ENCODE measurements around the gene PSMA6. TPM values are rescaled to one million over a fixed set of nuclear protein-coding genes. Genes with fewer than 3 reads are reported as not detected.

Gene PSMA6
- total and polyA plus RNA-seq, 2 of the 13 experiments (the other 11 are each of a cell fraction or from before 2014, with no cell fraction given): 525 to 1,109 TPM

GRCh38 chr14:35341751-35342488 is 49.7 kb downstream of the PSMA6 start (continued):
- TF ChIP-seq PRDM10 (CRISPR knock-in tag; IDR thresholded peaks at IDR 0.05; ENCODE audit: low read depth) (peak; percentile 72), MED8 (CRISPR knock-in tag; IDR thresholded peaks at IDR 0.05; ENCODE audit: insufficient replicate concordance) (no peak), ZNF577 (CRISPR knock-in tag; IDR thresholded peaks at IDR 0.05; ENCODE audit: borderline replicate concordance, low read depth) (no peak), ZC3H4 (CRISPR knock-in tag; IDR thresholded peaks at IDR 0.05; ENCODE audit: borderline replicate concordance) (peak; percentile 39; the same call in 1 of the 2 replicates), AGO1 (IDR thresholded peaks at IDR 0.05; ENCODE audit: low read depth, low read length, poor library complexity, severe bottlenecking) (peak; percentile 86), PHF20 (CRISPR knock-in tag; IDR thresholded peaks at IDR 0.05) (no peak), ZBTB26 (CRISPR knock-in tag; IDR thresholded peaks at IDR 0.05; ENCODE audit: borderline replicate concordance) (peak; percentile 70), CREM (IDR thresholded peaks at IDR 0.05) (no peak), CREM (CRISPR knock-in tag; IDR thresholded peaks at IDR 0.05) (peak; percentile 14; the same call in 1 of the 2 replicates), ETV5 (CRISPR knock-in tag; IDR thresholded peaks at IDR 0.05; ENCODE audit: borderline replicate concordance) (no peak; the same call in 1 of the 2 replicates), ZNF782 (CRISPR knock-in tag; IDR thresholded peaks at IDR 0.05; ENCODE audit: borderline replicate concordance) (peak; percentile 57; the same call in 1 of the 2 replicates), ZNF329 (CRISPR knock-in tag; IDR thresholded peaks at IDR 0.05; ENCODE audit: low read depth) (no peak)
- TF ChIP-seq, protein P1, sequence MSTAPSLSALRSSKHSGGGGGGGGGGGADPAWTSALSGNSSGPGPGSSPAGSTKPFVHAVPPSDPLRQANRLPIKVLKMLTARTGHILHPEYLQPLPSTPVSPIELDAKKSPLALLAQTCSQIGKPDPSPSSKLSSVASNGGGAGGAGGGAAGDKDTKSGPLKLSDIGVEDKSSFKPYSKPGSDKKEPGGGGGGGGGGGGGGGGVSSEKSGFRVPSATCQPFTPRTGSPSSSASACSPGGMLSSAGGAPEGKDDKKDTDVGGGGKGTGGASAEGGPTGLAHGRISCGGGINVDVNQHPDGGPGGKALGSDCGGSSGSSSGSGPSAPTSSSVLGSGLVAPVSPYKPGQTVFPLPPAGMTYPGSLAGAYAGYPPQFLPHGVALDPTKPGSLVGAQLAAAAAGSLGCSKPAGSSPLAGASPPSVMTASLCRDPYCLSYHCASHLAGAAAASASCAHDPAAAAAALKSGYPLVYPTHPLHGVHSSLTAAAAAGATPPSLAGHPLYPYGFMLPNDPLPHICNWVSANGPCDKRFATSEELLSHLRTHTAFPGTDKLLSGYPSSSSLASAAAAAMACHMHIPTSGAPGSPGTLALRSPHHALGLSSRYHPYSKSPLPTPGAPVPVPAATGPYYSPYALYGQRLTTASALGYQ (CRISPR knock-in tag; IDR thresholded peaks at IDR 0.05): peak; percentile 48; the same call in 1 of the 2 replicates
- TF ChIP-seq, protein P2, sequence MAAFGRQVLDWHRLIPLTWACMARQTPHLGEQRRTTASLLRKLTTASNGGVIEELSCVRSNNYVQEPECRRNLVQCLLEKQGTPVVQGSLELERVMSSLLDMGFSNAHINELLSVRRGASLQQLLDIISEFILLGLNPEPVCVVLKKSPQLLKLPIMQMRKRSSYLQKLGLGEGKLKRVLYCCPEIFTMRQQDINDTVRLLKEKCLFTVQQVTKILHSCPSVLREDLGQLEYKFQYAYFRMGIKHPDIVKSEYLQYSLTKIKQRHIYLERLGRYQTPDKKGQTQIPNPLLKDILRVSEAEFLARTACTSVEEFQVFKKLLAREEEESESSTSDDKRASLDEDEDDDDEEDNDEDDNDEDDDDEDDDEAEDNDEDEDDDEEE (CRISPR knock-in tag; IDR thresholded peaks at IDR 0.05): no peak
- TF ChIP-seq, protein P3, sequence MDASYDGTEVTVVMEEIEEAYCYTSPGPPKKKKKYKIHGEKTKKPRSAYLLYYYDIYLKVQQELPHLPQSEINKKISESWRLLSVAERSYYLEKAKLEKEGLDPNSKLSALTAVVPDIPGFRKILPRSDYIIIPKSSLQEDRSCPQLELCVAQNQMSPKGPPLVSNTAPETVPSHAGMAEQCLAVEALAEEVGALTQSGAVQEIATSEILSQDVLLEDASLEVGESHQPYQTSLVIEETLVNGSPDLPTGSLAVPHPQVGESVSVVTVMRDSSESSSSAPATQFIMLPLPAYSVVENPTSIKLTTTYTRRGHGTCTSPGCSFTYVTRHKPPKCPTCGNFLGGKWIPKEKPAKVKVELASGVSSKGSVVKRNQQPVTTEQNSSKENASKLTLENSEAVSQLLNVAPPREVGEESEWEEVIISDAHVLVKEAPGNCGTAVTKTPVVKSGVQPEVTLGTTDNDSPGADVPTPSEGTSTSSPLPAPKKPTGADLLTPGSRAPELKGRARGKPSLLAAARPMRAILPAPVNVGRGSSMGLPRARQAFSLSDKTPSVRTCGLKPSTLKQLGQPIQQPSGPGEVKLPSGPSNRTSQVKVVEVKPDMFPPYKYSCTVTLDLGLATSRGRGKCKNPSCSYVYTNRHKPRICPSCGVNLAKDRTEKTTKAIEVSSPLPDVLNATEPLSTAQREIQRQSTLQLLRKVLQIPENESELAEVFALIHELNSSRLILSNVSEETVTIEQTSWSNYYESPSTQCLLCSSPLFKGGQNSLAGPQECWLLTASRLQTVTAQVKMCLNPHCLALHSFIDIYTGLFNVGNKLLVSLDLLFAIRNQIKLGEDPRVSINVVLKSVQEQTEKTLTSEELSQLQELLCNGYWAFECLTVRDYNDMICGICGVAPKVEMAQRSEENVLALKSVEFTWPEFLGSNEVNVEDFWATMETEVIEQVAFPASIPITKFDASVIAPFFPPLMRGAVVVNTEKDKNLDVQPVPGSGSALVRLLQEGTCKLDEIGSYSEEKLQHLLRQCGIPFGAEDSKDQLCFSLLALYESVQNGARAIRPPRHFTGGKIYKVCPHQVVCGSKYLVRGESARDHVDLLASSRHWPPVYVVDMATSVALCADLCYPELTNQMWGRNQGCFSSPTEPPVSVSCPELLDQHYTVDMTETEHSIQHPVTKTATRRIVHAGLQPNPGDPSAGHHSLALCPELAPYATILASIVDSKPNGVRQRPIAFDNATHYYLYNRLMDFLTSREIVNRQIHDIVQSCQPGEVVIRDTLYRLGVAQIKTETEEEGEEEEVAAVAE (CRISPR knock-in tag; IDR thresholded peaks at IDR 0.05; ENCODE audit: borderline replicate concordance): peak; percentile 50; the same call in 1 of the 2 replicates
